Umbilical cord (tissue), 2 donors: ENCODE measurements around the gene TNXB. TPM values are rescaled to one million over a fixed set of nuclear protein-coding genes. Genes with fewer than 3 reads are reported as not detected.
A peak's percentile ranks its signal among the peaks of the same experiment; 100 is the strongest.

Source experiments
- DNase-seq: peaks from one replicate; pipeline ENCODE4 v3.0.0-alpha.2; 2015; ENCODE audit warnings: low spot score
- total RNA-seq: library from RNA; depleted of rRNA; stranded (reverse); fragments of >200 nt; gene quantifications from one replicate; pipeline ENCODE4 v1.2.3, GENCODE V29; 2014; ENCODE audit warnings: low replicate concordance; ENCODE audit not compliant: insufficient read depth

The TNXB gene
- total RNA-seq, 1 donor from 2014 or later: 24.1 TPM

GRCh38 chr6:32139590-32139989 lies 30.5 kb upstream of the TNXB start:
- no peak for DNase-seq

- no peak for DNase-seq
These were observed 28.3 kb upstream of the TNXB start for GRCh38 chr6:32137454-32137853.

GRCh38 chr6:32133786-32134185 lies 24.6 kb upstream of the TNXB start:
- DNase-seq: no peak

GRCh38 chr6:32132110-32132509 lies 23.0 kb upstream of the TNXB start:
- no peak for DNase-seq

GRCh38 chr6:32131439-32131948 lies 22.4 kb upstream of the TNXB start:
- DNase-seq: no peak

- no peak for DNase-seq
These were observed 20.4 kb upstream of the TNXB start for GRCh38 chr6:32129297-32130088.

- no peak for DNase-seq
These were observed 19.7 kb upstream of the TNXB start for GRCh38 chr6:32128751-32129296.

- peak; percentile 100 for DNase-seq
These were observed 18.8 kb upstream of the TNXB start, which contains the start of gene ATF6B for GRCh38 chr6:32127717-32128592. TSS of gene ATF6B (minus strand) at chr6:32128246. CDS start at chr6:32128207, 39 bp downstream.

GRCh38 chr6:32127409-32127716 lies 18.2 kb upstream of the TNXB start:
- DNase-seq: no peak

- no peak for DNase-seq
These were observed 17.7 kb upstream of the TNXB start for GRCh38 chr6:32126880-32127279.

GRCh38 chr6:32123681-32124080 lies 14.5 kb upstream of the TNXB start:
- no peak for DNase-seq

- no peak for DNase-seq
These were observed 11.5 kb upstream of the TNXB start for GRCh38 chr6:32120573-32121059.

GRCh38 chr6:32118782-32119628 lies 9.9 kb upstream of the TNXB start:
- peak; percentile 90 for DNase-seq

GRCh38 chr6:32117461-32117860 lies 8.3 kb upstream of the TNXB start:
- no peak for DNase-seq

- no peak for DNase-seq
These were observed 7.5 kb upstream of the TNXB start for GRCh38 chr6:32116674-32117073.

GRCh38 chr6:32115623-32116022 lies 6.5 kb upstream of the TNXB start:
- no peak for DNase-seq

- DNase-seq: peak; percentile 81
These were observed 5.7 kb upstream of the TNXB start for GRCh38 chr6:32114796-32115195.

- DNase-seq: peak; percentile 90
These were observed 4.5 kb upstream of the TNXB start for GRCh38 chr6:32113386-32114352.

GRCh38 chr6:32112431-32112980 lies 3.4 kb upstream of the TNXB start:
- DNase-seq: peak; percentile 58
